H1 (cell line): ENCODE results near the gene TBC1D22A. TPM values are rescaled to one million over a fixed set of nuclear protein-coding genes. Genes with fewer than 3 reads are reported as not detected.

ENCODE experiments used
- CTCF ChIA-PET: fragments of 300-600 bp; sonication (Branson Sonifier 250); formaldehyde crosslinking; loops from one replicate; lab custom pipeline; 2021; ENCODE audit not compliant: partially characterized antibody; lab: Charles Lee
- POLR2A ChIA-PET: fragments of 300-600 bp; sonication (Branson Sonifier 250); formaldehyde crosslinking; loops from one replicate; lab custom pipeline; 2021; ENCODE audit warnings: inconsistent platforms; ENCODE audit not compliant: partially characterized antibody; lab: Charles Lee
- DNase-seq, 2 experiments: peaks; one replicate each; pipeline versions ENCODE4 v3.0.0 to v3.0.0-alpha.2; 2010 to 2022; ENCODE audit warnings: low spot score in 2 of 2, low read depth in 1 of 2, mixed read lengths in 1 of 2
- FAIRE-seq: peaks from 2 replicates; lab custom pipeline; 2011; peaks lifted over from hg19 to GRCh38; lab: Jason Lieb, UNC
- H2AFZ ChIP-seq: 2 replicates; pipeline ENCODE4 v1.8.1; 2012; ENCODE audit warnings: low read length, inconsistent platforms
- H2AK5ac ChIP-seq: 2 replicates; pipeline ENCODE4 v1.6.1; 2013; ENCODE audit warnings: low read depth, low read length
- H2BK120ac ChIP-seq: replicated peaks from 2 replicates; pipeline ENCODE3; 2013; ENCODE audit warnings: low read depth, low read length, inconsistent platforms
- H2BK12ac ChIP-seq: 2 replicates; pipeline ENCODE4 v1.6.1; 2013; ENCODE audit warnings: low read depth, low read length
- H2BK15ac ChIP-seq: 2 replicates; pipeline ENCODE4 v1.6.1; 2013; ENCODE audit warnings: low read length
- H2BK20ac ChIP-seq: 2 replicates; pipeline ENCODE4 v1.6.1; 2013; ENCODE audit warnings: low read length
- H2BK5ac ChIP-seq: 2 replicates; pipeline ENCODE4 v1.6.1; 2013; ENCODE audit warnings: low read depth, low read length
- H3K14ac ChIP-seq: 2 replicates; pipeline ENCODE4 v1.6.1; 2013; ENCODE audit warnings: inconsistent platforms; ENCODE audit not compliant: insufficient read length
- H3K18ac ChIP-seq: 2 replicates; pipeline ENCODE4 v1.6.1; 2013; ENCODE audit warnings: low read length; ENCODE audit errors: extremely low read depth
- H3K23ac ChIP-seq: 2 replicates; pipeline ENCODE4 v1.6.1; 2013; ENCODE audit warnings: inconsistent platforms; ENCODE audit not compliant: insufficient read length
- H3K23me2 ChIP-seq: 2 replicates; pipeline ENCODE4 v1.6.1; 2013; ENCODE audit warnings: low read depth, low read length
- H3K27ac ChIP-seq: 2 replicates; pipeline ENCODE4 v1.6.1; 2011; ENCODE audit warnings: low read depth, low read length, inconsistent platforms
- H3K27me3 ChIP-seq, 4 experiments: replicated peaks in 1 of 4; 1 replicate in 1 of 4; 2 replicates in 3 of 4; pipeline versions ENCODE4 v1.6.1 to v1.8.1; 2011 to 2013; ENCODE audit warnings: low read length in 3 of 4, mild to moderate bottlenecking in 3 of 4, inconsistent platforms in 2 of 4, mixed read lengths in 2 of 4, moderate library complexity in 1 of 4; ENCODE audit not compliant: control insufficient read depth in 3 of 4, insufficient read depth in 3 of 4; ENCODE audit errors: extremely low read depth in 1 of 4
- H3K36me3 ChIP-seq, 4 experiments: 2 replicates each; pipeline versions ENCODE4 v1.6.1 to v1.8.1; 2011 to 2013; ENCODE audit warnings: mild to moderate bottlenecking in 4 of 4, low read length in 3 of 4, moderate library complexity in 2 of 4, control low read depth in 1 of 4, inconsistent platforms in 1 of 4; ENCODE audit not compliant: insufficient read depth in 4 of 4, control insufficient read depth in 2 of 4
- H3K4ac ChIP-seq: replicated peaks from 2 replicates; pipeline ENCODE3; 2013; ENCODE audit warnings: low read length, low read depth, mixed read lengths, inconsistent platforms; ENCODE audit not compliant: insufficient read length
- H3K4me1 ChIP-seq, 4 experiments: replicated peaks in 1 of 4; 1 replicate in 1 of 4; 2 replicates in 3 of 4; pipeline versions ENCODE4 v1.6.1 to v1.8.1; 2011 to 2013; ENCODE audit warnings: low read length in 3 of 4, inconsistent platforms in 2 of 4, mixed read lengths in 1 of 4; ENCODE audit not compliant: insufficient read depth in 4 of 4, control insufficient read depth in 3 of 4
- H3K4me2 ChIP-seq, 2 experiments: 2 replicates each; pipeline versions ENCODE4 v1.6.1 to v1.8.1; 2011 to 2013; ENCODE audit warnings: low read depth in 2 of 2, low read length in 2 of 2, control low read depth in 1 of 2, inconsistent platforms in 1 of 2, mild to moderate bottlenecking in 1 of 2; ENCODE audit not compliant: insufficient read depth in 1 of 2
- H3K4me3 ChIP-seq, 4 experiments: fragments of 200-600, 300-600 bp in 1 of 4; sonication (generic), shearing (Covaris generic), sonication (Bioruptor Twin) in 1 of 4; 2 replicates each; pipeline versions ENCODE4 v1.5.1 to v1.8.1; 2011 to 2016; ENCODE audit warnings: low read length in 4 of 4, low read depth in 3 of 4, control low read depth in 2 of 4, inconsistent platforms in 2 of 4, mild to moderate bottlenecking in 2 of 4, mixed read lengths in 1 of 4, moderate library complexity in 1 of 4; ENCODE audit not compliant: insufficient read depth in 2 of 4; ENCODE audit errors: extremely low read depth in 1 of 4
- H3K56ac ChIP-seq: replicated peaks from 2 replicates; pipeline ENCODE3; 2013; ENCODE audit warnings: low read depth, mild to moderate bottlenecking, mixed read lengths, low read length, inconsistent platforms; ENCODE audit not compliant: insufficient read length
- H3K79me1 ChIP-seq: 2 replicates; pipeline ENCODE4 v1.6.1; 2013; ENCODE audit warnings: low read depth, low read length, control low read depth
- H3K79me2 ChIP-seq, 2 experiments: 2 replicates each; pipeline versions ENCODE4 v1.6.1 to v1.8.1; 2012 to 2013; ENCODE audit warnings: low read length in 2 of 2, mild to moderate bottlenecking in 2 of 2, inconsistent platforms in 1 of 2; ENCODE audit not compliant: insufficient read depth in 2 of 2, control insufficient read depth in 1 of 2
- H3K9ac ChIP-seq, 4 experiments: replicated peaks in 1 of 4; 1 replicate in 1 of 4; 2 replicates in 3 of 4; pipeline versions ENCODE4 v1.6.1 to v1.8.1; 2011 to 2013; ENCODE audit warnings: low read depth in 3 of 4, low read length in 3 of 4, control low read depth in 2 of 4, mild to moderate bottlenecking in 2 of 4, moderate library complexity in 2 of 4, inconsistent platforms in 1 of 4; ENCODE audit errors: extremely low read depth in 1 of 4
- H3K9me3 ChIP-seq, 2 experiments: 2 replicates each; pipeline versions ENCODE4 v1.6.1 to v1.8.1; 2012 to 2013; ENCODE audit warnings: mild to moderate bottlenecking in 2 of 2, moderate library complexity in 2 of 2, control low read depth in 1 of 2, inconsistent platforms in 1 of 2, low read depth in 1 of 2, low read length in 1 of 2, mixed read lengths in 1 of 2; ENCODE audit not compliant: insufficient read depth in 2 of 2
- H4K20me1 ChIP-seq, 2 experiments: replicated peaks in 1 of 2; 2 replicates each; pipeline versions ENCODE3 to v1.8.1; 2011 to 2013; ENCODE audit warnings: inconsistent platforms in 2 of 2, low read length in 2 of 2, mild to moderate bottlenecking in 1 of 2; ENCODE audit not compliant: insufficient read depth in 2 of 2, control insufficient read depth in 1 of 2
- H4K5ac ChIP-seq: 2 replicates; pipeline ENCODE4 v1.6.1; 2013; ENCODE audit warnings: low read length, low read depth, mixed read lengths, inconsistent platforms; ENCODE audit not compliant: insufficient read length
- H4K8ac ChIP-seq: 2 replicates; pipeline ENCODE4 v1.8.0; 2013; ENCODE audit warnings: mild to moderate bottlenecking, moderate library complexity, low read length, inconsistent platforms; ENCODE audit not compliant: insufficient read depth; ENCODE audit errors: extremely low read depth
- H4K91ac ChIP-seq: replicated peaks from 2 replicates; pipeline ENCODE3; 2013; ENCODE audit warnings: low read length, mixed read lengths, inconsistent platforms; ENCODE audit not compliant: insufficient read length
- BCL11A ChIP-seq, 2 experiments: IDR thresholded peaks; one replicate each; pipeline ENCODE4 v1.6.1; 2011; ENCODE audit warnings: low read depth in 2 of 2, low read length in 2 of 2, mild to moderate bottlenecking in 2 of 2
- CBX5 ChIP-seq: fragments of 300-800, 300-1000 bp; sonication (generic); IDR thresholded peaks from 2 replicates; pipeline ENCODE4 v1.7.1; 2016; ENCODE audit warnings: antibody characterized with exemption, low read length, low read depth
- CBX8 ChIP-seq: fragments of 300-800, 300-1000 bp; sonication (generic); IDR thresholded peaks from 2 replicates; pipeline ENCODE4 v1.7.1; 2016; ENCODE audit warnings: low read depth, low read length, borderline replicate concordance
- HDAC6 ChIP-seq: IDR thresholded peaks from one replicate; pipeline ENCODE4 v1.7.1; 2012; ENCODE audit warnings: low read depth, mild to moderate bottlenecking, inconsistent platforms, low read length, moderate library complexity
- MAFK ChIP-seq: IDR thresholded peaks from 2 replicates; pipeline ENCODE4 v1.6.1; 2012; ENCODE audit warnings: low read depth, mild to moderate bottlenecking, improper control_type of control experiment, low read length
- NANOG ChIP-seq: IDR thresholded peaks from 2 replicates; pipeline ENCODE4 v1.6.1; 2011; ENCODE audit warnings: low read length, low read depth, mild to moderate bottlenecking, inconsistent platforms; ENCODE audit not compliant: insufficient read depth, poor library complexity, severe bottlenecking
- RNF2 ChIP-seq: fragments of 200-900, 300-1000 bp; sonication (generic); IDR thresholded peaks from 2 replicates; pipeline ENCODE4 v1.7.1; 2016; ENCODE audit warnings: borderline replicate concordance, low read depth, mild to moderate bottlenecking, antibody characterized with exemption, low read length; ENCODE audit not compliant: poor library complexity, severe bottlenecking; ENCODE audit errors: missing control alignments
- WGBS, 2 experiments: shearing (Covaris generic) in 1 of 2; methylation state at CpG; one replicate each; pipeline versions ENCODE4 v1.1.6 to v1.1.7; 2013 to 2015; ENCODE audit warnings: low lambda C conversion rate in 2 of 2, mixed read lengths in 2 of 2, inconsistent platforms in 1 of 2, low coverage in 1 of 2, missing lambda C conversion rate in 1 of 2; ENCODE audit not compliant: insufficient replicate concordance in 2 of 2, insufficient coverage in 1 of 2, insufficient read length in 1 of 2; ENCODE audit errors: extremely low coverage in 1 of 2, missing lambda C conversion rate in 1 of 2; 5-methylcytosine and 5-hydroxymethylcytosine counted together
- polyA plus RNA-seq, 7 experiments: library from polyadenylated mRNA; depleted of rRNA in 3 of 7; stranded (reverse) in 5 of 7; unstranded in 2 of 7; fragments of >200 nt in 5 of 7; fragments of 200-250 nt in 2 of 7; gene quantifications; 1 replicate in 5 of 7; 2 replicates in 1 of 7; 4 replicates in 1 of 7; pipeline versions ENCODE4 v1.2.1 to v1.2.3, GENCODE V29; 2011 to 2013; ENCODE audit warnings: missing spikeins in 2 of 7, mixed read lengths in 2 of 7
- total RNA-seq: library from RNA; stranded (reverse); fragmentation: NEBNext Ultra II Directional; extraction: Animal tissue kit (Norgen Biotek cat#: 25700); gene quantifications from 2 replicates; pipeline ENCODE4 v1.2.1, GENCODE V29; 2021

TBC1D22A gene
- total and polyA plus RNA-seq, 2 of the 8 experiments (the other 6 are each of a cell fraction or from before 2014, with no cell fraction given), result 11.9 to 18.4 TPM

DNA sequence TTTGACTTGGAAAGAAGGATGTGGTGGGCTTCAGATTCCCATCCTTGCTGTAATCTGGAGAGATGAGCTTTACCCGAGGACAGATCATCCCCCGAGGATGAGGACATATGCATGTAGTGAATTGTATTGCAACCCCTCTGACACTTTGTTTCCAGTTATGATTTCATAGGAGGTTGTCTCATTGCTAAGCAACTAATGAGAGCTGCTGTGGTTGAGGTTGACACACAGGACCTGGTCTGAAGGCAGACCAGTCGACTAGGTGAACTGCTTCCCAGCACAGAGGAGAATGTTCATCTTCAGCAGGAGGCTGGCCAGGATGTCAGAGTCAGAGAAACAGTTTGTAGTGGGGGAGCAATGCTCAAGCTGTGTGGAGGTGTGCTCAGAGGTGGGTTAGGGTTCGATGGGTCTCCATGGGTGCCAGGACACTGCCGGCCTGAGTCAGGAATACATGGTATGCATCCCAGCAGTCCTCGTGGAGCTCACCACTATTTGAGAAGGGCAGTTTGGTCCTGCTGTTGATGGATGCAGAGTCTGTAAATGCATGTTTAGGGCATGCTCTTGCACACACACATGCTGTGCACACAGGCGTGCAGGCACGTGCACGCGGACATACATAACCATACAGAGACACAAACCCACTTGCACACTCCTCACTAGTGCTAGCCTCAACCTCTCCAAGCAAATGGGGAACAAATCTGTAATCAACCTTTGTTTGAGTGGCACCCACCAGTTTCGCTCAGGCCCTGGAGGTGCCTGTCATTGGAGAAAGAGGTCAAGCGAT lies 153.7 kb downstream of the TBC1D22A start:
- H2BK15ac ChIP-seq, result no peak overlapping the region
- WGBS, 2 experiments, result 86% methylated on average over 12 of the region's 12 CpGs; no CpG with 5 or more reads in 1 of the 2 experiments
- H3K27me3 ChIP-seq, result no peaks in the 10 kb centered on the region
- no peak for FAIRE-seq
- H3K14ac ChIP-seq, result no peak overlapping the region
- no peak overlapping the region for H3K27ac ChIP-seq
- H4K8ac ChIP-seq, result peak overlapping the region; percentile 35; the same call in 1 of the 2 replicates
- H3K4ac ChIP-seq, result no peak overlapping the region
- no peak overlapping the region for H2BK120ac ChIP-seq
- no peaks in the 10 kb centered on the region; a peak in 1 of 4 replicates for H3K9me3 ChIP-seq
- H3K79me2 ChIP-seq, result no peaks in the 10 kb centered on the region
- no peak overlapping the region for H3K56ac ChIP-seq
- H2BK5ac ChIP-seq, result no peak overlapping the region
- H4K20me1 ChIP-seq, result peaks cover 0 to 3% of the 10 kb centered on the region in 2 experiments
- no peak overlapping the region for H2AK5ac ChIP-seq
- H3K9ac ChIP-seq, result no peak overlapping the region; a peak in 1 of 7 replicates
- H4K91ac ChIP-seq, result no peak overlapping the region
- POLR2A ChIA-PET, result no interaction called here
- H3K23ac ChIP-seq, result no peak overlapping the region
- H3K36me3 ChIP-seq, result peaks cover 0 to 4% (median 2%) of the 10 kb centered on the region in 4 experiments; a peak in 3 of 8 replicates
- no peak overlapping the region for H3K18ac ChIP-seq
- peak in 1 of 2 experiments; percentile 24 for DNase-seq
- H3K4me1 ChIP-seq, result no peaks in the 10 kb centered on the region
- H4K5ac ChIP-seq, result no peak overlapping the region
- peaks cover 2% of the 10 kb centered on the region; the same call in 1 of the 2 replicates for H3K79me1 ChIP-seq
- H3K4me2 ChIP-seq, result no peak overlapping the region
- H2BK12ac ChIP-seq, result no peak overlapping the region
- no peak overlapping the region for H3K4me3 ChIP-seq
- no peak overlapping the region for H2AFZ ChIP-seq
- CTCF ChIA-PET, result interaction anchor here (1.8 kb wide), 1 partner anchor 8 kb away, joined by 7 read pairs; no protein-coding TSS in a partner anchor
- no peaks in the 10 kb centered on the region for H3K23me2 ChIP-seq
- no peak overlapping the region for H2BK20ac ChIP-seq
- TF ChIP-seq HDAC6, result no peak
- no peak for TF ChIP-seq CBX8
- no peak for TF ChIP-seq RNF2
- TF ChIP-seq MAFK, result no peak
- no peak for TF ChIP-seq BCL11A (IDR thresholded peaks at IDR 0.05; ENCODE audit: low read depth in 2 of 2, low read length in 2 of 2)
- no peak for TF ChIP-seq CBX5
- TF ChIP-seq NANOG, result no peak
